ENCODE results near the gene GCN1. TPM values are rescaled to one million over a fixed set of nuclear protein-coding genes. Genes with fewer than 3 reads are reported as not detected.

Gene GCN1
- total and polyA plus RNA-seq, 2 donors (not counting 1 experiment from before 2014, with no cell fraction given): 30.8 to 93.1 TPM

DNA sequence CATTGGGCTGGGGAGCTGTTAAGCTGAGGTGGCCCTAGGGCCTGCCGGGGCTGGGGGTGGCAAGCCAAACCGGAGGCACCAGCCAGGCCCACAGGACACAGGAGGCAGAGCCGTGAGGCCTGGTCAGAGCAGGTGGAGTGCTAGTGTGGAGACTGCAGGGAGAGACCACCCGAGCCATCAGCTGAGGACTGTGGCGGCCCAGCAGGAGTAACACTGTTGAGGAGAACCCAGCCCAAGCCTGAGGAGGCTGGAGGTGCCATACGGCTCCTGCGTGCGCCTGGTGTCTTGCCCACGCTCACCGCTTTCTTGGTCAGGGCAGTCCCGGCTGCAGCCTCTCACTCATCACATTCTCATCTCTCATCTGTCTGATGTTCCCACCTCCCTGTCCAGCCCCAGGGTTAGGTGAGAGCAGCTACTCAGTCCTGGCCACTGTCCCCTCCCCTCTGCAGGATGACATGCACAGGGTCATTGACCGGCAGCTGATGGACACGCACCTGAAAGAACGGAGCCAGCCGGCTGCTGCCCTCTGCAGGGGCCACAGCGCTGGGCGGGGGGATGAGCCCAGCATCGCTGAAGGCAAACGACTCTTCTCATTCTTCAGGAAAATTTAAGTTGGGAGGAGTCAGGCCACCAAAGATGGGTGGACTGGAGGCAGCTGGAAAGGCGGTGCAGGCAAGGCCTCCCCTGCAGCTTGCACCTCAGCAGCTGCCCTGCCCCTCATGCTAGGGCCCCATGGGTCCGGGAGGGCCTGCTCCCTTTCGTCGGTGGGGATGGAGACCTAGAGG lies 101.8 kb downstream of the GCN1 start:
- no peak overlapping the region for H3K27ac ChIP-seq (ENCODE audit: insufficient read depth, low read length)
- no peaks in the 10 kb centered on the region for H4K20me1 ChIP-seq (ENCODE audit: control insufficient read depth, extremely low read depth, insufficient read depth, low read length)
- H3K27me3 ChIP-seq (ENCODE audit: control insufficient read depth, insufficient read depth, low read length): no peaks in the 10 kb centered on the region
- H3K4me3 ChIP-seq (replicated peaks in 1 of 4; ENCODE audit: control extremely low read depth in 1 of 4, insufficient read depth in 1 of 4, low read depth in 3 of 4, low read length in 4 of 4): no peak overlapping the region
- H3K4me1 ChIP-seq (ENCODE audit: control insufficient read depth, extremely low read depth, insufficient read depth, low read length): no peaks in the 10 kb centered on the region
- no peaks in the 10 kb centered on the region for H3K9me3 ChIP-seq (ENCODE audit: control insufficient read depth, insufficient read depth, low read depth, low read length)
- no peak overlapping the region for H2AFZ ChIP-seq (ENCODE audit: low read length)
- no peaks in the 10 kb centered on the region for H3K79me2 ChIP-seq (ENCODE audit: control insufficient read depth, insufficient read depth, low read length)
- DNase-seq (ENCODE audit: low read depth in 2 of 2): no peak
- TF ChIP-seq CTCF (conservative IDR thresholded peaks at IDR 0.05 in 1 of 2, IDR thresholded peaks at IDR 0.05 in 1 of 2; ENCODE audit: low read depth in 1 of 2, low read length in 2 of 2) (no peak), EZH2 (IDR thresholded peaks at IDR 0.05; ENCODE audit: low read length, missing control alignments) (no peak)
- no peak overlapping the region for H3K4me2 ChIP-seq (ENCODE audit: extremely low read depth, insufficient read depth, low read length)
- no peak overlapping the region for H3K9ac ChIP-seq (ENCODE audit: insufficient read depth, low read length)
- peaks cover 12% of the 10 kb centered on the region for H3K36me3 ChIP-seq (ENCODE audit: control insufficient read depth, insufficient read depth, low read length)

GRCh38 chr12:120091371-120092090 lies 103.0 kb downstream of the GCN1 start:
- no peaks in the 10 kb centered on the region for H3K4me1 ChIP-seq (ENCODE audit: control insufficient read depth, extremely low read depth, insufficient read depth, low read length)

More at GRCh38 chr12:120091371-120092090, 103.0 kb downstream of the GCN1 start:
- Histone ChIP-seq H3K4me2 (ENCODE audit: extremely low read depth, insufficient read depth, low read length) (no peak overlapping the region), H3K27me3 (ENCODE audit: control insufficient read depth, insufficient read depth, low read length) (no peaks in the 10 kb centered on the region), H3K79me2 (ENCODE audit: control insufficient read depth, insufficient read depth, low read length) (no peaks in the 10 kb centered on the region), H4K20me1 (ENCODE audit: control insufficient read depth, extremely low read depth, insufficient read depth, low read length) (no peaks in the 10 kb centered on the region), H2AFZ (ENCODE audit: low read length) (no peak overlapping the region), H3K36me3 (ENCODE audit: control insufficient read depth, insufficient read depth, low read length) (peaks cover 8% of the 10 kb centered on the region), H3K9ac (ENCODE audit: insufficient read depth, low read length) (no peak overlapping the region), H3K27ac (ENCODE audit: insufficient read depth, low read length) (no peak overlapping the region), H3K9me3 (ENCODE audit: control insufficient read depth, insufficient read depth, low read depth, low read length) (no peaks in the 10 kb centered on the region), H3K4me3 (replicated peaks in 1 of 4; ENCODE audit: control extremely low read depth in 1 of 4, insufficient read depth in 1 of 4, low read depth in 3 of 4, low read length in 4 of 4) (no peak overlapping the region)
- peak in 1 of 2 donors; percentile 23 for DNase-seq (ENCODE audit: low read depth in 2 of 2)
- TF ChIP-seq CTCF (conservative IDR thresholded peaks at IDR 0.05 in 1 of 2, IDR thresholded peaks at IDR 0.05 in 1 of 2; ENCODE audit: low read depth in 1 of 2, low read length in 2 of 2) (no peak), EZH2 (IDR thresholded peaks at IDR 0.05; ENCODE audit: low read length, missing control alignments) (no peak)
